Measurements from ENCODE around the gene TMCO1.

DNA sequence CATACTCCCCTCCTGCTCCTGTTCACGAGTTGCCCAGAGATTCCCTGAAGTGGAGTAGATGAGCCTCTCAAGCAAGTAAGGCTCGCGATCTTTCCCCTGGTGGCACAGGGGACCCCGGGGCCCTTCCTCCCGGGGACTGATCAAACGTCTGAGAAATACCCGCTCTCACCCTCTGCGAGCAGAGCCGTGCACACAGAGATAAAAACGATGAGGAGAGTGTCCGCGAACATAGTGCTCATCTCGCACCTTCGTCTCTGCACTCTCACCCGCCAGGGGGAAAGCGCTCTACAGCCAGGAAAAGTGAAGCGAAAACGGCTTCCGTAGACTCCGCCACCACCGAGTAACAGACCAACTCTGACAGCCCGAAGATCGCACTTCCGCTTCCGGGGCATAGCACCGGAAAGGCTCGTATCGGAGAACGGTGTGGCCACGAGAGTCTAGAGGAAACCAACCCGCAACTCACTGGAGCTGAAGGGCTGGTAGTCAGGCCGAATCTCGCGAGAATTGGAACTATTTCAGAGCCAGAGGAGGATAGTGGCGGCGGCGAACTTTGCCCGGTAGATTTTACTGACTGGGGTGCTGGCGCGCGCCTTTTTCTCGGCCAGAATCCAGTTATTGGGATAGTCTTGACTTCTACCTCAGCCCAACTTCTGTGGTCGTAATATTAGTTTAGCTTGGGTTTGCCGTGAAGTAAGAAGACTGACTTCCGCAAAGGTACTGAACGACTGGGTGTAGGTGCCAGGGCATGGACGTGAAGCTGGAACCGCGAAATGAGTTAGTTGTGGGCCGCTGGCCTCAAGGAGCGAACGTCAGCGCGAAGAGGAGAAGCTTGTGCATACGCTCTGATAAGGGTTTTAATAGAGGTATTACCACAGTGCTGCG, at the start of gene TMCO1:
- TF ChIP-seq, protein P1, sequence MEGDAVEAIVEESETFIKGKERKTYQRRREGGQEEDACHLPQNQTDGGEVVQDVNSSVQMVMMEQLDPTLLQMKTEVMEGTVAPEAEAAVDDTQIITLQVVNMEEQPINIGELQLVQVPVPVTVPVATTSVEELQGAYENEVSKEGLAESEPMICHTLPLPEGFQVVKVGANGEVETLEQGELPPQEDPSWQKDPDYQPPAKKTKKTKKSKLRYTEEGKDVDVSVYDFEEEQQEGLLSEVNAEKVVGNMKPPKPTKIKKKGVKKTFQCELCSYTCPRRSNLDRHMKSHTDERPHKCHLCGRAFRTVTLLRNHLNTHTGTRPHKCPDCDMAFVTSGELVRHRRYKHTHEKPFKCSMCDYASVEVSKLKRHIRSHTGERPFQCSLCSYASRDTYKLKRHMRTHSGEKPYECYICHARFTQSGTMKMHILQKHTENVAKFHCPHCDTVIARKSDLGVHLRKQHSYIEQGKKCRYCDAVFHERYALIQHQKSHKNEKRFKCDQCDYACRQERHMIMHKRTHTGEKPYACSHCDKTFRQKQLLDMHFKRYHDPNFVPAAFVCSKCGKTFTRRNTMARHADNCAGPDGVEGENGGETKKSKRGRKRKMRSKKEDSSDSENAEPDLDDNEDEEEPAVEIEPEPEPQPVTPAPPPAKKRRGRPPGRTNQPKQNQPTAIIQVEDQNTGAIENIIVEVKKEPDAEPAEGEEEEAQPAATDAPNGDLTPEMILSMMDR (conservative IDR thresholded peaks at IDR 0.05), result no peak
- no peak for TF ChIP-seq ZFX (IDR thresholded peaks at IDR 0.05)

All from C4-2B (cell line).